GM12873 (cell line): ENCODE results near the gene RPL27.

Source experiments
- CTCF ChIP-seq: IDR thresholded peaks from 2 replicates; pipeline ENCODE4 v1.5.1; 2012; ENCODE audit warnings: low read depth, mild to moderate bottlenecking, moderate library complexity, low read length, control low read depth; ENCODE audit not compliant: insufficient read depth; ENCODE audit errors: missing control alignments

RPL27 gene

DNA sequence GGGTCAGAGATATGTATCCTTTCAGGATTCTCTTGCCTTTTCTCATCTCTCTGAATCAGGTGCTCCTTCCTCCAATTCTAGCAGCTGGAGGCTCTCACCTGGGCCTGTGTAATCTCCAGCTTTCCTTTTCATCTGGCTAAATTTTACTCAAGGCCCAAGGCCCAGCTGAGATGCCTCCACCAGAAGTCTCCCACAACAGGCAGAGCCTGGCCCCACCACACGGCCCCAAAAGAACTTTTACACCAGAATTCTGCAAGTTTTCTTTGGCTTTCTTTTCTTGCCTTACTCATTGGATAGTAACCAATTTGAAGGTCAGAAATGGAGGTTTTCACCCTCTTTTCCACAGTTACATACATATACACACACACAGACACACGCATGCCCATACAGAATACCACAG is 41.4 kb downstream of the RPL27 start:
- TF ChIP-seq CTCF, result no peak

GRCh38 chr17:43040655-43041054 is 42.4 kb downstream of the RPL27 start:
- TF ChIP-seq CTCF, result no peak

- no peak for TF ChIP-seq CTCF
These were observed 43.9 kb downstream of the RPL27 start for GRCh38 chr17:43042025-43042628.

- no peak for TF ChIP-seq CTCF
These were observed 45.1 kb downstream of the RPL27 start for GRCh38 chr17:43043307-43043706.

- no peak for TF ChIP-seq CTCF
These were observed 45.8 kb downstream of the RPL27 start for GRCh38 chr17:43044024-43044423.

GRCh38 chr17:43051969-43052368 is 53.8 kb downstream of the RPL27 start:
- TF ChIP-seq CTCF, result no peak
